ENCODE measurements around the gene CRYBA1.

DNA sequence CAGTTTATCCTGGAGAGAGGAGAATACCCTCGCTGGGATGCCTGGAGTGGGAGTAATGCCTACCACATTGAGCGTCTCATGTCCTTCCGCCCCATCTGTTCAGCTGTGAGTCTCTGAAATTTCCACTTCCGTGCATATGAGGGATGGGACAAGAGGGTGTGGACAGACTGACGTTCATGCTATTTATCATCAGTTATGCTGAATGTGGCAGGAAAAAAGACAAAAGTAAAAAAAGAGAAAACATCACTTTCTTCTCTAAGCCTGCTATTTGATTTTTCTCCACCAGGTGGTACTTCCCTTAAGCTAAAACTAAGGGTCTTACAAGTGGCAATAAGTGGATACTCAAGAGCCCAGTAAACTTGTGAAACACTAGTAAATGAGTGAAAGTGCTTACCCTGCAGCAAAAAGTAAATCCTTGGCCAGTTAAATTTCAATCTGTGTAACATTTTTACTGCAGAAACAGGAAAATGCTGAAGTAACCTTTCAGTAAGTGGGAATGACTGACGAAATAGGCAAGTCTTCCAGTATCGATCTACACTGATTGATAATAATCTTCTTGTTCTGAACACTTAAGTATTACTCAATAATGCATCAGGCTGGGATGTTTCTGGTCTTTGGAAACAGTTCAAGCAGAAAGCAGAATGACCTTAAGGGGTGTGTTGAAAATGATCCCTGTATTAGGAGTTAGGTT lies 5.6 kb downstream of the CRYBA1 start:
- TF ChIP-seq, protein P1, sequence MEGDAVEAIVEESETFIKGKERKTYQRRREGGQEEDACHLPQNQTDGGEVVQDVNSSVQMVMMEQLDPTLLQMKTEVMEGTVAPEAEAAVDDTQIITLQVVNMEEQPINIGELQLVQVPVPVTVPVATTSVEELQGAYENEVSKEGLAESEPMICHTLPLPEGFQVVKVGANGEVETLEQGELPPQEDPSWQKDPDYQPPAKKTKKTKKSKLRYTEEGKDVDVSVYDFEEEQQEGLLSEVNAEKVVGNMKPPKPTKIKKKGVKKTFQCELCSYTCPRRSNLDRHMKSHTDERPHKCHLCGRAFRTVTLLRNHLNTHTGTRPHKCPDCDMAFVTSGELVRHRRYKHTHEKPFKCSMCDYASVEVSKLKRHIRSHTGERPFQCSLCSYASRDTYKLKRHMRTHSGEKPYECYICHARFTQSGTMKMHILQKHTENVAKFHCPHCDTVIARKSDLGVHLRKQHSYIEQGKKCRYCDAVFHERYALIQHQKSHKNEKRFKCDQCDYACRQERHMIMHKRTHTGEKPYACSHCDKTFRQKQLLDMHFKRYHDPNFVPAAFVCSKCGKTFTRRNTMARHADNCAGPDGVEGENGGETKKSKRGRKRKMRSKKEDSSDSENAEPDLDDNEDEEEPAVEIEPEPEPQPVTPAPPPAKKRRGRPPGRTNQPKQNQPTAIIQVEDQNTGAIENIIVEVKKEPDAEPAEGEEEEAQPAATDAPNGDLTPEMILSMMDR (IDR thresholded peaks at IDR 0.05) = peak in 3 of 4 experiments; percentile 26 to 46 (median 29)
- no peak for TF ChIP-seq POLR2A (IDR thresholded peaks at IDR 0.05)
